RWPE2 (cell line): ENCODE results near the gene ST14.

ENCODE experiments used
- ATAC-seq: fragments of 200-7000 bp; cut with Tn5 transposase; 3 replicates; pipeline ENCODE4 v1.9.1; 2021; ENCODE audit warnings: low read depth
- DNase-seq: peaks from one replicate; pipeline ENCODE4 v3.0.0-alpha.2; 2020; ENCODE audit warnings: low spot score
- H3K27ac ChIP-seq: fragments of 450-650 bp; 2 replicates; pipeline ENCODE4 v1.5.1; 2017; ENCODE audit warnings: mild to moderate bottlenecking; ENCODE audit not compliant: poor library complexity, severe bottlenecking
- H3K27me3 ChIP-seq: fragments of 250-450 bp; sonication (Bioruptor Pico); 2 replicates; pipeline ENCODE4 v1.5.1; 2021; ENCODE audit warnings: mild to moderate bottlenecking, moderate library complexity; ENCODE audit not compliant: insufficient read depth, poor library complexity, severe bottlenecking
- H3K36me3 ChIP-seq: fragments of 250-450 bp; sonication (Bioruptor Pico); 2 replicates; pipeline ENCODE4 v1.5.1; 2020; ENCODE audit warnings: low read depth, mild to moderate bottlenecking, moderate library complexity
- H3K4me1 ChIP-seq: fragments of 250-450 bp; sonication (Bioruptor Pico); 2 replicates; pipeline ENCODE4 v1.5.1; 2021; ENCODE audit warnings: mild to moderate bottlenecking, moderate library complexity; ENCODE audit not compliant: insufficient read depth, poor library complexity, severe bottlenecking
- H3K4me3 ChIP-seq: fragments of 250-450 bp; sonication (Bioruptor Pico); 2 replicates; pipeline ENCODE4 v1.5.1; 2021; ENCODE audit warnings: mild to moderate bottlenecking, moderate library complexity; ENCODE audit not compliant: severe bottlenecking
- H3K9me3 ChIP-seq: fragments of 250-450 bp; sonication (Bioruptor Pico); 2 replicates; pipeline ENCODE4 v1.5.1; 2021; ENCODE audit warnings: mild to moderate bottlenecking, moderate library complexity; ENCODE audit not compliant: severe bottlenecking
- CTCF ChIP-seq: fragments of 450-650 bp; IDR thresholded peaks from one replicate; pipeline ENCODE4 v1.5.1; 2017; ENCODE audit warnings: mild to moderate bottlenecking, moderate library complexity; ENCODE audit not compliant: poor library complexity, severe bottlenecking

ST14 gene

GRCh38 chr11:130144141-130144540 lies 15.4 kb upstream of the ST14 start:
- no peaks in the 10 kb centered on the region for H3K27me3 ChIP-seq
- ATAC-seq: no peak
- no peak for TF ChIP-seq CTCF
- H3K9me3 ChIP-seq: no peaks in the 10 kb centered on the region
- H3K36me3 ChIP-seq: peaks cover 59% of the 10 kb centered on the region
- no peak overlapping the region for H3K27ac ChIP-seq
- peak; percentile 14 for DNase-seq
- no peak overlapping the region for H3K4me3 ChIP-seq
- peaks cover 9% of the 10 kb centered on the region for H3K4me1 ChIP-seq

- peak; percentile 33 for DNase-seq
- Histone ChIP-seq H3K9me3 (no peaks in the 10 kb centered on the region), H3K36me3 (peaks cover 52% of the 10 kb centered on the region), H3K27ac (peak overlapping the region; percentile 24), H3K4me3 (no peak overlapping the region), H3K27me3 (no peaks in the 10 kb centered on the region), H3K4me1 (peaks cover 9% of the 10 kb centered on the region)
- TF ChIP-seq CTCF: no peak
- ATAC-seq: no peak
These were observed 14.7 kb upstream of the ST14 start for GRCh38 chr11:130144861-130145281.

- Histone ChIP-seq H3K36me3 (peaks cover 48% of the 10 kb centered on the region), H3K27me3 (no peaks in the 10 kb centered on the region), H3K9me3 (no peaks in the 10 kb centered on the region), H3K27ac (peak overlapping the region; percentile 24), H3K4me1 (peaks cover 9% of the 10 kb centered on the region), H3K4me3 (no peak overlapping the region)
- DNase-seq (no peak), ATAC-seq (no peak)
- no peak for TF ChIP-seq CTCF
These were observed 14.2 kb upstream of the ST14 start for GRCh38 chr11:130145311-130145812.

GRCh38 chr11:130145975-130146776 lies 13.4 kb upstream of the ST14 start:
- H3K4me3 ChIP-seq: no peak overlapping the region

More at GRCh38 chr11:130145975-130146776, 13.4 kb upstream of the ST14 start:
- peak; percentile 68 for TF ChIP-seq CTCF
- Histone ChIP-seq H3K27me3 (no peaks in the 10 kb centered on the region), H3K36me3 (peaks cover 44% of the 10 kb centered on the region), H3K27ac (peak overlapping the region; percentile 24), H3K4me1 (peaks cover 9% of the 10 kb centered on the region), H3K9me3 (no peaks in the 10 kb centered on the region)
- peak; percentile 99 for ATAC-seq
- DNase-seq: peak; percentile 94
